GM12873 (cell line): ENCODE measurements around the gene DLG2.

Experiments used
- TF ChIP-seq, protein P1 (sequence below): IDR thresholded peaks from 2 replicates; pipeline ENCODE4 v1.5.1; 2012; ENCODE audit warnings: low read depth, mild to moderate bottlenecking, moderate library complexity, low read length, control low read depth; ENCODE audit not compliant: insufficient read depth; ENCODE audit errors: missing control alignments

The DLG2 gene

DNA sequence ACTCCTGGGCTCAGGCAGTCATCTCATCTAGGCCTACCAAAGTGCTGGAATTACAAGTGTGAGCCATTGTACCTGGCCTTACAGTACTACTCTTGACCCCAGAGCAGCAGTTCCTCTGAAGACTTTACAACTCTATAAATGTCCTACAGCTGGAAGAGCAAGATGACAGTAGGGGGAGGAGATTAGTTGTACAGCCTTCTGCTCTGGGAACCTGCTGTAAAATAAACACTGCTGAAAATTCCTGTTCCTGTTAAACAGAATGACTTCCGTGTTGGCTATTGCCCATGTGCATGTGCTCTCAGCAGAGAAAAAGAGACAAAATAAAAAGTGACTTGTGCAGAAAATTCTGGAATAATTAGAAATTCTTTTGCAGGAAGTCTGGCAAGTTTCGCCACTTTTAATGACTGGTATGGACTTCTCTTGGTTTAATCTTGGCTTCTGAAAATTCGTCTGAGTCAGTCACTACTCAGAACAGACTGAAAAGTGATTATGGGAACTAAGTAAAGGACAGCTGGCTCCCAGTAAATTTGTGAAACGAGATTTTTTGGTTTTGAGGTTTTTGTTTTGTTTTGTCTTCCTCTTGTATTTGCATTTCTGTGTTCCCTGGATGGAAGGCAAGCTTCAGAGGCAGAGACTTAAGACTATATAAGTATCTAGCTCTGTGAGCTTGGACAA, 955.7 kb downstream of the DLG2 start:
- TF ChIP-seq, protein P1, sequence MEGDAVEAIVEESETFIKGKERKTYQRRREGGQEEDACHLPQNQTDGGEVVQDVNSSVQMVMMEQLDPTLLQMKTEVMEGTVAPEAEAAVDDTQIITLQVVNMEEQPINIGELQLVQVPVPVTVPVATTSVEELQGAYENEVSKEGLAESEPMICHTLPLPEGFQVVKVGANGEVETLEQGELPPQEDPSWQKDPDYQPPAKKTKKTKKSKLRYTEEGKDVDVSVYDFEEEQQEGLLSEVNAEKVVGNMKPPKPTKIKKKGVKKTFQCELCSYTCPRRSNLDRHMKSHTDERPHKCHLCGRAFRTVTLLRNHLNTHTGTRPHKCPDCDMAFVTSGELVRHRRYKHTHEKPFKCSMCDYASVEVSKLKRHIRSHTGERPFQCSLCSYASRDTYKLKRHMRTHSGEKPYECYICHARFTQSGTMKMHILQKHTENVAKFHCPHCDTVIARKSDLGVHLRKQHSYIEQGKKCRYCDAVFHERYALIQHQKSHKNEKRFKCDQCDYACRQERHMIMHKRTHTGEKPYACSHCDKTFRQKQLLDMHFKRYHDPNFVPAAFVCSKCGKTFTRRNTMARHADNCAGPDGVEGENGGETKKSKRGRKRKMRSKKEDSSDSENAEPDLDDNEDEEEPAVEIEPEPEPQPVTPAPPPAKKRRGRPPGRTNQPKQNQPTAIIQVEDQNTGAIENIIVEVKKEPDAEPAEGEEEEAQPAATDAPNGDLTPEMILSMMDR, result no peak

DNA sequence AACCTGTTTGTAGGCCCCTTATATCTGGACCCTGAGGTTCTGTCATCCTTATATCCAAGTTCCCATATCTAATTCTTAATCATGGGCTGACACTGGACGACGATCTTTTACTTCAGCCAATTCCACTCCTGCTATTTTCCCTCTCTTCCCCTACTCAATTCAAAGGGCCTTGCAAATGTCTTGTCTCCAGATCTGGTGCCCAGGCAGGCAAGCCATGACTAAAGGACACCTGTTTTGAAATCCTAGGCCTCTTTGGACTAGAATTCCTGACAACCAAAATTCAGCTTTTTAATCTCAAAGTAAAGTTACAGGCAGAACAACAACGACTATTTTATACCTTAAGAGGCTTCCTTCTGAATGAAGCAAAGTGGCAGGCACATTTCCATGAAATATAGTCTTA, 963.4 kb downstream of the DLG2 start:
- TF ChIP-seq, protein P1, result no peak

DNA sequence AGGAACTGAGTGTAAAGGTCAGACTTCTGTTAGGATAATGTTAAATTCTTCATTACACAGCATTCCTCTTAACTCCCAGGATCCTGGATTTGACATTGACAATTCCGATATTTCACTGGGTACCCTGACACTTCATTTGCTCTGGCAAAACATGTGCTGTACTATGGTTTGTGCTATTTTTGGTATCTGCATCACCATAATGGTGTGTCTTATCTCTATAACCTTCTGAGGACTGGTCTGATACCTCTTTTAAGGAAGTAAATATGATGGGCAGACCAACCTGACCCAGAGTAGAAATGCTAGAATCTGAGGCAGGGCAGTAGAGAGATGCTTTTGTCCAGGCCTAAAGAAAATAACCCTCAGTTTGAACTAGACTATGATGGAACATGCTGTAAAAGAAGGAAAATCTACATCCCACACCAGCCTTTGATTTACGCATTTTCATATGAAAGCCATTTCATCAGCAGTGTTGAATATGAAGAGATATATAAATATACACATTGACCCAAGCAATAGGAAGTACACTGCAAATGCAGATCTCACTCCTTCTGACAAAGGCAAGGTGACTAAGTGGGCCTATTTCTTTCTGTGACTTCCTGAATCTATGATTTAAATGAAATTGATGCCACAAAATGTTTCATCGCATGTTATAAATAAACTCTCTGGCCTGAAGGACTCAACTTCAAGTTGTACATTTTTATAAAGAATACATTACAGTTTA, 966.7 kb downstream of the DLG2 start:
- TF ChIP-seq, protein P1, result no peak

DNA sequence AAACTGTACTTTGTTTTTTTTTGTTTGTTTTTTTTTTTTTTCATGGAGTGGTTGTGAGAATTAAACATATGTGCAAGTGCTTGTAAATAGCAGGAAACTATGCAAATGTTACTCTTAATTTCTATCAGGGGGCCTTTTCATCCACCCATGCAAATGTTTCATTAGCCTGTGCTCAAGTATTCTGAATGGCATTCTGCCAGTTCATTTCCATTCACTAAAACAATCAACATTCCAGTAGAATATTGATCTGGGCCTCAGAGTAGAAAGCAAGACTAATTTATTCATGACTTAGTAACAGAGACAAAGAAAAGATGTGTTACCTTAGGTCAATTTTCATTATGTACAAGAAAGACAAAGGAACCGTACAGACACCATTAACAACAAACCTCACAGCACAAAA, 971.4 kb downstream of the DLG2 start:
- TF ChIP-seq, protein P1, result no peak

DNA sequence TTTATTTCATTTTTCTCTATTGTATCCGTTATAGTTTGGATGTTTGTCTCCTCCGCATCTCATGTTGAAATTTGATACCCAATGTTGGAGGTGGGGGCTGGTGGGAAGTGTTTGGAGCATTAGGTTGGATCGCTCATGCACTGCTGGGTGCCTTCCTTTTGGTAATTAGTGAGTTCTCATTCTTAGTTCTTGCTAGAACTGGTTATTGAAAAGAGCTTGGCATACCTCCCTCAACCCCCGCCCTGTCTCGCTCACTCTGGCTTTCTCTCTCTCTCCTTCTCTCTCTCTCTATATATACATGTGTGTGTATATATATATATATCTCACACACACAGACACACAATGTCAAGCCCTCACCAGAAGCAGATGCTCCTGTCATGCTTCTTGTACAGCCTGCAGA, 978.7 kb downstream of the DLG2 start:
- TF ChIP-seq, protein P1, result no peak

DNA sequence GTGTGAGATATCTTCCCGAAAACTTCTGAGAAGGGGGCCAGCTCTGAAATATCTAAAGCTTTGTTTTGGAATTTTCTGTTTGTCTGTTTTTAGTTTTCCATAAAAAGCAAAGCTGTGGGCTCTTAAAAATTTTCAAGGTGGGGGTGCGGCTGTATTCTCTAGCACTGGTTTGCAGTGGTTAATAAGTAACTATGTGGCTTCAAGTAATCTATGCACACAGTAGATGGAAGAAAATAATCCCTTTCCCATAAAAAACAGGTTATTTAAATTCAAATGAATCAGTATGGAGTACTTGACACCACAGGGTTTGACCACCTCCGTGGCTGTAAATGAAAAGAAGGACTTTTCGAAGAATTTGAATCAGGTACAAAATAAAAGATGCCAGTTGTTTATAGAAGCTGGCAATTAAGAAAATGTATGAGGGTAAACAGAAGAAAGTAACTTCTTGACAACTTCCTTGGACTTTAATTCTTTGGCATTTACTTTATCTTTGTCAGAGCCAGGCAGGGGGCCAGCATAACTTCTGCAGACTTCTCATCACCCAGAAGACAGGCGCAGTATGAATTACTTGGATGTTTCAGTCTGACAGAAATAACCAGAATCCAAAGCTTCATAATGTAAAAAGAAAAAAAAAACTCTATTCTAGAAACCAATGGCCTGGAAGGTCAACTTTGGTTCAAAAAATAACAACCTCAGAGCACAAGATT, 981.0 kb downstream of the DLG2 start:
- TF ChIP-seq, protein P1, result no peak

DNA sequence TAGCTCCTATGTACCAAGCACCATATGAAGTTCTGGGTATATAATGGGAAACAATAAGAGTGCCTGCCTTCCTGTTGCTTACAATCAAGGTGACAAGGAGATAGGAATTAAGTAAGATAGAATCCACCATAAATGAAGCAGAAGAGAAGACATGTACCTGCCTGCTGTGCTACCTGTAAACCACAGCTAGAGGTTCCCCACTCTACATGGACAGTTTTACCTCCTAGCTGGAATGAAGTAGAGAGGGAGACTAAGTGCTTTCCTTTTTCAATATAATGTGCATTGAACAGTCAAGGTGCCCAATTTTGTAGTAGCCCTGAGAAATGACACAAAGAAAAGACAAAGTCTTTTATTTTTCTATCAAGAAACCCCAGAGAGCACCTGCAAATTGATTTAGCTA, 984.6 kb downstream of the DLG2 start:
- TF ChIP-seq, protein P1, result no peak
